GM12875 (cell line): ENCODE results near the gene USP7.

ENCODE experiments used
- H3K4me3 ChIP-seq: one replicate; pipeline ENCODE4 v1.5.1; 2011; ENCODE audit warnings: low read depth, low read length, control low read depth
- CTCF ChIP-seq: IDR thresholded peaks from 2 replicates; pipeline ENCODE4 v1.5.1; 2011; ENCODE audit warnings: low read depth, mild to moderate bottlenecking, control low read depth, inconsistent platforms, low read length, moderate library complexity, borderline replicate concordance; ENCODE audit not compliant: insufficient read depth

Gene USP7

DNA sequence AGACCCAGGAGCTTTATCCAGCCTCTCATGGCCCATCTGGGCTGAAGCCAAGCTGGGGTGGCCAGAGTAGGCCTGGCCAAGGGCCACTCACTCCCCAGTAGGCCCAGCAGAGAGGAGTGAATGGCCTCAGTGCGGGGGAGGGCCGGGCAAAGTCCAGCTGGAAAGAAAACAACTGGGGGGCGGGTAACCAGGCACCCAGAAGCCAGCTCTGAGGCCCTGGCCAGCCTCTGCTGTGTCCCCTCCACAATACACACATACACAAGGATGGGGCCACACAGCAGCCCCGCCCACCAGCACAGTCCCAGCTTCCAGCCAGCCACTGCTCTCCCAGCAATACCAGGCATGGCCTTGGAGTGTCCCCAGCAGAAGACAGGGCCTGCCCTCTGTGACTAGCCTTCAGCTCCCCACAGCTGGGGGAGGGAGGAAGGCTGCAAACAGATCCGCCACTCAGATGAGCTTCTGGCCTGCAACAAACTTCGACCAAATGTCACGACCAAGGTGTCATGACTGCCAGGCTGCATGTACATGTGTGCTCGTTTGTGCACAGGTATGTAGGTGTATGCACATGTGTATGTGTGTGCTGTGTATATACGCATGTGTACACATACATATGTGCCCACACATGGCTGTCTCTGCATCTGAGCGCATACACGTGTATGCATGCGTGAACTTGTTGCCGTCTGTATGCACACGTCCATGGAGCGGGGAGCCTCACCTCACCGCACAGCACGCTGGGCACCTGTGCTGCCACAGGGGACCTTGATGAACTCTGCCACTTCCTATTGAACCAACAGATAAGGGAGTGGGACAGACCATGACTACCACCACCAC is 99.9 kb downstream of the USP7 start:
- TF ChIP-seq CTCF: no peak
- no peak overlapping the region for H3K4me3 ChIP-seq

DNA sequence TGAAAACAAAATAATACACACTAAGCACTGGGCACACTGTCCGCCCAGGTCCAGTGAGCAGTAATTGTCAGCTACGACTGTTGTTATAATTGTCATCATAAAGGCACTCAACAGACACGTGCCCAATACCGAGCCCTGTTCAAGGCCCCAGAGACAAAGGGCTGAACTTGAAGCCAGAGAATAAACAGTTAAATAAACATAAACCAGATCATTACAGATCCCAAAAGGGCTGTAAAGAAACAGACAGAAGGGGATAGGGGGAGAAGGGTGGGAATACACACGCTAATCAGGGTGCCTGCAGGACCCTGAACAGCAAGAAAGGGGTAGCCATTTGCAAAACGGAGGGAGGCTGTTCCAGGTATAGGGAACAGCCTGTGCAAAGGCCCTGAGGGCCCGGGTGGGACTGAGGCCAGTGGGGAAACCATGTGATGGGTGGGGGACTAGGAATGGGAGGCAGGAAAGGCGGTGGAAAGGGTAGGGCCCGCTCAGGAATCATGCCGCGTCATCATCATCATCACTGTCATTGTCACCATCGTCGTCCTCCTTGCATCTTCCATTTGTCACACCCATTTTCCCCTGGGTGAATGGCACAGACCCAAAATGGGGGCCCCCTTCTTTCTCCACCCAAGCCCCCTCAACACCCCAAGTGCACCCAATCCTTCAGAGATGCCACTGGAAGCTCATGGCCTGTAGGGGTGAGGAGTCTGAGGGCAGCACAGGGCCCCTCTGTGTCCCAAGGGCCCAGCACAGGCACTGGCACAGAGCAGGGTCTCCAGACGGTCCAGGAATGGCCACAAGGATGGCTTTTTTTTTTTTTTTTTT is 101.2 kb downstream of the USP7 start:
- H3K4me3 ChIP-seq: no peak overlapping the region
- TF ChIP-seq CTCF: no peak

- TF ChIP-seq CTCF: no peak
- no peak overlapping the region for H3K4me3 ChIP-seq
These were observed 102.0 kb downstream of the USP7 start for GRCh38 chr16:8861563-8862308.

GRCh38 chr16:8859913-8860881 is 103.5 kb downstream of the USP7 start:
- H3K4me3 ChIP-seq: no peak overlapping the region
- no peak for TF ChIP-seq CTCF

DNA sequence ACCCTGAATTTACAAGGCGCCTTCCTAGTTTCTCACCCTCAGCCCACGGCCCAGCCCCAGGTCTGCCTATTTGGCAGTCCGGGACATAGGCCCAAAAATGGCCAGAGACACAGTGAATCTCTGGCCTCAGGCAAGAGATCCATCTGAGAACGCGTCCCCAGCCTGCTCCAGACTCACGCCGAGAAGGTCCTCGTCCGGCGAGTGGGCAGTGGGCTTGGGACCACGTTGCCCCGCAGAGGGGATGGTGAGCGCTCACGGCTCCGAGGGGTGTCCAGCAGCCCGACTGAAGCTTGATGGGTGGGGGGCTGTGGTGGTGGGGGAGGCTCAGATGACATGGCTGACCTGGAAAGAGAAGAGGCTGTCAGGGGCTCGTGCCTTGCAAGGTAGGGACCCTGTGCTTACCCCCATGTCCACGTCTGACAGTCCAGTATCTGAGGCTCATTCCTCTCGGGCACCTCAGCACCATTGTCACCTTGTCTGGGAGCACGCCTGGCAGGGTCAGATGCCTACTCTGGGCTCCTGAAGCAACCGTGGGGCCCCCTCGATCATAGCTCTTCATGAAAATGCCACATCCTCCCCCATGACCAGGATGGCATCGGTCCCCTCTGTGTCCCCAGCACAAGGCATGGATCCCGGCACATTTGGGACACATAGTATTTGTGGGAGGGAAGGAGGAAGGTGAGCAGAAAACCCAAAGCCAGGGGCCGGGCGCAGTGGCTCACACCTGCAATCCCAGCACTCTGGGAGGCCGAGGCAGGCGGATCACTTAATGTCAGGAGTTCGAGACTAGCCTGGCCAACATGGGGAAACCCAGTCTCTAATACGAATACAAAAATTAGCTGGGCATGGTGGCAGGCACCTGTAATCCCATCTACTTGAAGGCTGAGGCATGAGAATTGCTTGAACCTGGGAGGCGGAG is 104.5 kb downstream of the USP7 start:
- no peak overlapping the region for H3K4me3 ChIP-seq
- TF ChIP-seq CTCF: no peak

DNA sequence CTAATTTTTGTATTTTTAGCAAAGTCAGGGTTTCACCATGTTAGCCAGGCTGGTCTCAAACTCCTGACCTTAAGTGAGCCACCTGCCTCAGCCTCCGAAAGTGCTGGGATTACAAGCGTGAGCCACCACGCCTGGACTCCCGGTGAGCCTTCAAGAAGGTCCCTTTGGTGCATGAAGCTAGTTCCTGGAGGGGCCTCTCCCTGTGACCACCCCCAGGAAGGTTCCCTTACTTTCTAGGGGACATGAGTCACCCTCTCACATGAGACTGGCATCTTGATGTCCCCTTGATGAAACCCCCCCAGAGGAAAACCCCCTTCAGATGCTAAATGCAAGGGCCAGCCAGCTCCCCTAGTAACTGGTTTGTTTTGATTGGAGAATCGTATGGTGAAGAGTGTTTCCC is 107.7 kb downstream of the USP7 start:
- no peak for TF ChIP-seq CTCF

More for the DNA sequence above, 107.7 kb downstream of the USP7 start:
- no peak overlapping the region for H3K4me3 ChIP-seq
